Measurements from ENCODE around the gene KRTAP10-4. TPM values are rescaled to one million over a fixed set of nuclear protein-coding genes. Genes with fewer than 3 reads are reported as not detected.
A peak's percentile ranks its signal among the peaks of the same experiment; 100 is the strongest.

Gene KRTAP10-4
- total RNA-seq, 4 donors from 2014 or later = 2.7 to 11.8 (median 4.9) TPM; not detected in 1

- H3K27ac ChIP-seq = no peak within 1 kb of the TSS
- H3K4me1 ChIP-seq = peaks cover 10% of the 10 kb centered on the region
- 73% methylated on average over 17 of the region's 33 CpGs for WGBS
- H3K9me3 ChIP-seq = no peaks in the 10 kb centered on the region
- H3K27me3 ChIP-seq = peaks cover 38% of the 10 kb centered on the region
- TF ChIP-seq CTCF (IDR thresholded peaks at IDR 0.05) (no peak), POLR2AphosphoS5 (IDR thresholded peaks at IDR 0.05) (no peak), EP300 (IDR thresholded peaks at IDR 0.05) (no peak), POLR2A (IDR thresholded peaks at IDR 0.05) (no peak)
- DNase-seq (ENCODE audit: low spot score in 2 of 2) = peak in 1 of 2 donors; percentile 72
- H3K36me3 ChIP-seq = no peaks in the 10 kb centered on the region
- no peak within 1 kb of the TSS for H3K4me3 ChIP-seq
Measured at GRCh38 chr21:44592446-44593311, 19.1 kb downstream of the KRTAP10-4 start, which contains the start of gene KRTAP10-6. Gene KRTAP10-6, minus strand, starts transcription at chr21:44592505. Its CDS starts 21 bp downstream, at chr21:44592484.

- Histone ChIP-seq H3K27ac (no peak overlapping the region), H3K9me3 (no peaks in the 10 kb centered on the region), H3K4me3 (no peak overlapping the region), H3K36me3 (no peaks in the 10 kb centered on the region), H3K27me3 (peaks cover 38% of the 10 kb centered on the region), H3K4me1 (peaks cover 10% of the 10 kb centered on the region)
- 47% methylated on average over 17 of the region's 20 CpGs for WGBS
- peak in 1 of 2 donors; percentile 35 for DNase-seq (ENCODE audit: low spot score in 2 of 2)
- TF ChIP-seq CTCF (IDR thresholded peaks at IDR 0.05) (no peak), POLR2A (IDR thresholded peaks at IDR 0.05) (no peak)
Measured at GRCh38 chr21:44593598-44594405, 20.3 kb downstream of the KRTAP10-4 start.

- Histone ChIP-seq H3K9me3 (no peaks in the 10 kb centered on the region), H3K27ac (no peak overlapping the region), H3K4me1 (peaks cover 10% of the 10 kb centered on the region), H3K36me3 (no peaks in the 10 kb centered on the region), H3K4me3 (no peak overlapping the region), H3K27me3 (peaks cover 38% of the 10 kb centered on the region)
- peak in 1 of 2 donors; percentile 68 for DNase-seq (ENCODE audit: low spot score in 2 of 2)
- WGBS = 79% methylated on average over 12 of the region's 12 CpGs
- TF ChIP-seq POLR2A (IDR thresholded peaks at IDR 0.05) (no peak), EP300 (IDR thresholded peaks at IDR 0.05) (no peak), POLR2AphosphoS5 (IDR thresholded peaks at IDR 0.05) (no peak), CTCF (IDR thresholded peaks at IDR 0.05) (no peak)
Measured at GRCh38 chr21:44594406-44594916, 20.9 kb downstream of the KRTAP10-4 start.

GRCh38 chr21:44595524-44595923 lies 22.0 kb downstream of the KRTAP10-4 start:
- 71% methylated on average over 6 of the region's 6 CpGs for WGBS
- Histone ChIP-seq H3K36me3 (no peaks in the 10 kb centered on the region), H3K4me1 (peaks cover 10% of the 10 kb centered on the region), H3K27ac (no peak overlapping the region), H3K4me3 (no peak overlapping the region), H3K9me3 (no peaks in the 10 kb centered on the region), H3K27me3 (peaks cover 34% of the 10 kb centered on the region)
- TF ChIP-seq CTCF (IDR thresholded peaks at IDR 0.05) (no peak), EP300 (IDR thresholded peaks at IDR 0.05) (no peak), POLR2A (IDR thresholded peaks at IDR 0.05) (no peak), POLR2AphosphoS5 (IDR thresholded peaks at IDR 0.05) (no peak)
- DNase-seq (ENCODE audit: low spot score in 2 of 2) = no peak
